Measurements from ENCODE around the gene PHKG1. TPM values are rescaled to one million over a fixed set of nuclear protein-coding genes. Genes with fewer than 3 reads are reported as not detected.
"Not testable (repeated sequence)": the region's sequence is repeated elsewhere in the genome, so short reads cannot be mapped to it uniquely, and the experiment has no call there.

The PHKG1 gene
- total and polyA plus RNA-seq, 10 of the 15 experiments (the other 5 are each of a cell fraction or from before 2014, with no cell fraction given), result 0.08 to 1.6 (median 0.44) TPM

GRCh38 chr7:56033671-56034432 is 58.9 kb downstream of the PHKG1 start (continued):
- TF ChIP-seq CEBPB (IDR thresholded peaks at IDR 0.05; ENCODE audit: borderline replicate concordance in 1 of 2, low read depth in 2 of 2, low read length in 2 of 2) (peak in 1 of 2 experiments; percentile 64; a peak in 1 of 4 replicates), YY1 (IDR thresholded peaks at IDR 0.05; ENCODE audit: low read depth, low read length) (0 out of 2 replicates have a peak, but pooled peaks have one; percentile 12), ZNF24 (IDR thresholded peaks at IDR 0.05) (peak; percentile 86), EED (IDR thresholded peaks at IDR 0.05; ENCODE audit: low read depth) (0 out of 2 replicates have a peak, but pooled peaks have one; percentile 20), ZSCAN29 (IDR thresholded peaks at IDR 0.05) (no peak), IKZF2 (IDR thresholded peaks at IDR 0.05) (0 out of 4 replicates have a peak, but pooled peaks of 1 of the 2 experiments have one; percentile 15), MTA2 (IDR thresholded peaks at IDR 0.05; ENCODE audit: low read depth) (no peak), LARP7 (IDR thresholded peaks at IDR 0.05) (0 out of 2 replicates have a peak, but pooled peaks have one; percentile 36), POLR2AphosphoS5 (IDR thresholded peaks at IDR 0.05; ENCODE audit: low read length) (peak; percentile 47; the same call in 1 of the 2 replicates), BHLHE40 (IDR thresholded peaks at IDR 0.05; ENCODE audit: borderline replicate concordance in 1 of 2, low read depth in 2 of 2, low read length in 1 of 2) (peak in 1 of 2 experiments; percentile 38; a peak in 1 of 4 replicates)

- BruUV-seq (replicated peaks); H3K9me3 ChIP-seq (replicated peaks; ENCODE audit: control insufficient read depth, insufficient read depth, low read length); H3K27me3 ChIP-seq (replicated peaks in 1 of 2; ENCODE audit: control insufficient read depth in 2 of 2, insufficient read depth in 2 of 2, low read length in 1 of 2); CTCF ChIA-PET; in situ Hi-C loops (cut with MboI); H3K4me1 ChIP-seq (ENCODE audit: control insufficient read depth, insufficient read depth, low read length); RAD21 ChIA-PET (ENCODE audit: unreplicated experiment); H4K20me1 ChIP-seq (ENCODE audit: control insufficient read depth, insufficient read depth); FAIRE-seq; H3K36me3 ChIP-seq (ENCODE audit: control insufficient read depth in 2 of 2, insufficient read depth in 2 of 2, low read length in 1 of 2); H3K9ac ChIP-seq (ENCODE audit: control insufficient read depth, insufficient read depth, low read length); H2AFZ ChIP-seq (ENCODE audit: control insufficient read depth, low read depth, low read length); H3K79me2 ChIP-seq (ENCODE audit: control insufficient read depth, insufficient read depth, low read length); DNase-seq (ENCODE audit: low read depth, low spot score); ATAC-seq; H3K27ac ChIP-seq (ENCODE audit: control insufficient read depth, insufficient read depth); H3K4me3 ChIP-seq: not testable (repeated sequence)
- 97% methylated on average over 6 of the region's 7 CpGs for WGBS (ENCODE audit: insufficient coverage, insufficient replicate concordance, low lambda C conversion rate, missing lambda C conversion rate)
- intact Hi-C loops (cut with micrococcal nuclease; ENCODE audit: unreplicated experiment), result loop anchor here (2.0 kb wide), 1 partner anchor 32 kb away; the partner anchor contains the start of gene SUMF2
- peak overlapping the region; percentile 17; the same call in 1 of the 2 replicates for H3K4me2 ChIP-seq (ENCODE audit: control insufficient read depth, insufficient read depth)
- ChIA-PET POLR2A (interaction anchor here (0.6 kb wide), 1 partner anchor 32 kb away, joined by 3 read pairs; no protein-coding TSS in a partner anchor), SMC1A (ENCODE audit: uncharacterized antibody, unreplicated experiment) (interaction anchor here (1.0 kb wide), 1 partner anchor 23 kb away, joined by 3 read pairs; no protein-coding TSS in a partner anchor)
Measured at GRCh38 chr7:56032578-56032977, 60.2 kb downstream of the PHKG1 start.

- H3K4me3 ChIP-seq; H3K9me3 ChIP-seq (replicated peaks; ENCODE audit: control insufficient read depth, insufficient read depth, low read length); H3K27me3 ChIP-seq (replicated peaks in 1 of 2; ENCODE audit: control insufficient read depth in 2 of 2, insufficient read depth in 2 of 2, low read length in 1 of 2); RAD21 ChIA-PET (ENCODE audit: unreplicated experiment); H4K20me1 ChIP-seq (ENCODE audit: control insufficient read depth, insufficient read depth); DNase-seq (ENCODE audit: low read depth, low spot score); BruUV-seq (replicated peaks); SMC1A ChIA-PET (ENCODE audit: uncharacterized antibody, unreplicated experiment); in situ Hi-C loops (cut with MboI); H3K9ac ChIP-seq (ENCODE audit: control insufficient read depth, insufficient read depth, low read length); H3K4me1 ChIP-seq (ENCODE audit: control insufficient read depth, insufficient read depth, low read length); CTCF ChIA-PET; ATAC-seq; H2AFZ ChIP-seq (ENCODE audit: control insufficient read depth, low read depth, low read length); H3K79me2 ChIP-seq (ENCODE audit: control insufficient read depth, insufficient read depth, low read length); H3K27ac ChIP-seq (ENCODE audit: control insufficient read depth, insufficient read depth); H3K4me2 ChIP-seq (ENCODE audit: control insufficient read depth, insufficient read depth); H3K36me3 ChIP-seq (ENCODE audit: control insufficient read depth in 2 of 2, insufficient read depth in 2 of 2, low read length in 1 of 2); FAIRE-seq; intact Hi-C loops (cut with micrococcal nuclease; ENCODE audit: unreplicated experiment); POLR2A ChIA-PET: not testable (repeated sequence)
- whole genome bisulfite sequencing (ENCODE audit: insufficient coverage, insufficient replicate concordance, low lambda C conversion rate, missing lambda C conversion rate), result 83% methylated on average over 8 of the region's 8 CpGs
Measured at GRCh38 chr7:56031556-56031955, 61.2 kb downstream of the PHKG1 start.
